ENCODE measurements around the gene PRR32. TPM values are rescaled to one million over a fixed set of nuclear protein-coding genes. Genes with fewer than 3 reads are reported as not detected.

Gene PRR32
- total and polyA plus RNA-seq, 9 of the 15 experiments (the other 6 are each of a cell fraction or from before 2014, with no cell fraction given) = not detected

GRCh38 chrX:126770179-126770578, 49.4 kb upstream of the PRR32 start:
- H3K4me1 ChIP-seq (replicated peaks in 1 of 2; ENCODE audit: control insufficient read depth in 2 of 2, insufficient read depth in 2 of 2, low read length in 2 of 2) = no peaks in the 10 kb centered on the region
- WGBS (ENCODE audit: insufficient coverage, low coverage, missing lambda C conversion rate) = 0% methylated on average over 5 of the region's 5 CpGs
- FAIRE-seq = no peak

More at GRCh38 chrX:126770179-126770578, 49.4 kb upstream of the PRR32 start:
- no peaks in the 10 kb centered on the region for H3K79me2 ChIP-seq (ENCODE audit: control insufficient read depth, insufficient read depth, low read length)
- POLR2A ChIA-PET = no interaction called here
- DNase-seq (ENCODE audit: extremely low read depth in 1 of 4, low spot score in 3 of 4) = peak; percentile 5 to 15 (median 8)
- H3K27ac ChIP-seq (ENCODE audit: extremely low read depth, low read depth, low read length) = no peak overlapping the region
- H3K4me2 ChIP-seq (ENCODE audit: insufficient read depth, low read length) = no peak overlapping the region
- CTCF ChIA-PET (ENCODE audit: low intra/inter-chr PET ratio) = no interaction called here
- H3K27me3 ChIP-seq (ENCODE audit: control insufficient read depth in 2 of 2, insufficient read depth in 2 of 2, low read length in 2 of 2) = no peaks in the 10 kb centered on the region
- no TSS peak for BruUV-seq (replicated peaks)
- TF ChIP-seq RFX5 (IDR thresholded peaks at IDR 0.05; ENCODE audit: low read depth, low read length) (no peak), CTCF (IDR thresholded peaks at IDR 0.05 in 2 of 3, conservative IDR thresholded peaks at IDR 0.05 in 1 of 3; ENCODE audit: insufficient read depth in 2 of 3, low read depth in 1 of 3, low read length in 3 of 3) (peak in 2 of 3 experiments; percentile 6 to 12; a peak in 1 of 6 replicates), TEAD4 (IDR thresholded peaks at IDR 0.05; ENCODE audit: low read length) (no peak), TEAD4 (CRISPR knock-in tag; IDR thresholded peaks at IDR 0.05; ENCODE audit: borderline replicate concordance) (no peak), ZNF507 (tag; conservative IDR thresholded peaks at IDR 0.05) (no peak), ZNF740 (CRISPR knock-in tag; IDR thresholded peaks at IDR 0.05) (no peak), ZNF740 (tag; IDR thresholded peaks at IDR 0.05) (no peak), ZNF239 (CRISPR knock-in tag; IDR thresholded peaks at IDR 0.05) (no peak), TFAM (CRISPR knock-in tag; conservative IDR thresholded peaks at IDR 0.05) (no peak), ZNF398 (CRISPR knock-in tag; IDR thresholded peaks at IDR 0.05) (no peak), MEIS2 (IDR thresholded peaks at IDR 0.05; ENCODE audit: partially characterized antibody) (no peak), IFI16 (CRISPR knock-in tag; IDR thresholded peaks at IDR 0.05) (no peak), RHOXF2B (CRISPR knock-in tag; conservative IDR thresholded peaks at IDR 0.05) (no peak), ELK1 (CRISPR knock-in tag; IDR thresholded peaks at IDR 0.05) (no peak), ZNF3 (CRISPR knock-in tag; IDR thresholded peaks at IDR 0.05) (no peak), NCOA2 (IDR thresholded peaks at IDR 0.05; ENCODE audit: partially characterized antibody in 2 of 2) (no peak), RFX1 (IDR thresholded peaks at IDR 0.05) (no peak), RAD21 (CRISPR knock-in tag; conservative IDR thresholded peaks at IDR 0.05 in 1 of 2, IDR thresholded peaks at IDR 0.05 in 1 of 2) (peak in 1 of 2 experiments; percentile 23; a peak in 1 of 4 replicates), ATF1 (CRISPR knock-in tag; IDR thresholded peaks at IDR 0.05) (no peak), ATF1 (tag; IDR thresholded peaks at IDR 0.05) (no peak)
- no peak overlapping the region for H3K9ac ChIP-seq (ENCODE audit: insufficient read depth in 1 of 2, low read depth in 2 of 2, low read length in 2 of 2)
- no peak overlapping the region for H2AFZ ChIP-seq (ENCODE audit: low read depth, low read length)
- in situ Hi-C loops (cut with MboI) = no loop called here
- H3K9me3 ChIP-seq (replicated peaks; ENCODE audit: control insufficient read depth, insufficient read depth, low read depth, low read length) = no peaks in the 10 kb centered on the region
- H3K36me3 ChIP-seq (ENCODE audit: control insufficient read depth, insufficient read depth, low read length) = no peaks in the 10 kb centered on the region
- no peak overlapping the region for H3K4me3 ChIP-seq
- no peak for ATAC-seq
- intact Hi-C loops (cut with micrococcal nuclease) = no loop called here
- H4K20me1 ChIP-seq (replicated peaks; ENCODE audit: control insufficient read depth, insufficient read depth, low read length) = no peaks in the 10 kb centered on the region
- no peaks in the 10 kb centered on the region for H3K9me1 ChIP-seq (ENCODE audit: control insufficient read depth, insufficient read depth, low read length)
